AG04449 (cell line): ENCODE data around the gene BCAR1.
"Not testable (repeated sequence)": the region's sequence is repeated elsewhere in the genome, so short reads cannot be mapped to it uniquely, and the experiment has no call there.

Experiments
- CTCF ChIA-PET: fragments of 350-600 bp; formaldehyde crosslinking; extraction: SDS; loops from one replicate; lab custom pipeline; 2021; ENCODE audit warnings: antibody characterized with exemption; lab: Yijun Ruan, JAX
- POLR2A ChIA-PET: fragments of 400-600, 350-600 bp; formaldehyde crosslinking; extraction: SDS; loops from one replicate; lab custom pipeline; 2020; ENCODE audit warnings: antibody characterized with exemption, inconsistent platforms; lab: Yijun Ruan, JAX
- DNase-seq: peaks from one replicate; pipeline ENCODE4 v3.0.0-alpha.2; 2010; ENCODE audit warnings: low read depth, low spot score
- H3K4me3 ChIP-seq: 2 replicates; pipeline ENCODE4 v1.5.1; 2011; ENCODE audit warnings: low read depth, mild to moderate bottlenecking, control low read depth, low read length
- TF ChIP-seq, protein P1 (sequence below): IDR thresholded peaks from one replicate; pipeline ENCODE4 v1.5.1; 2011; ENCODE audit warnings: mild to moderate bottlenecking, moderate library complexity, low read length, control low read depth, inconsistent platforms; ENCODE audit not compliant: insufficient read depth; ENCODE audit errors: missing control alignments

BCAR1 gene

DNA sequence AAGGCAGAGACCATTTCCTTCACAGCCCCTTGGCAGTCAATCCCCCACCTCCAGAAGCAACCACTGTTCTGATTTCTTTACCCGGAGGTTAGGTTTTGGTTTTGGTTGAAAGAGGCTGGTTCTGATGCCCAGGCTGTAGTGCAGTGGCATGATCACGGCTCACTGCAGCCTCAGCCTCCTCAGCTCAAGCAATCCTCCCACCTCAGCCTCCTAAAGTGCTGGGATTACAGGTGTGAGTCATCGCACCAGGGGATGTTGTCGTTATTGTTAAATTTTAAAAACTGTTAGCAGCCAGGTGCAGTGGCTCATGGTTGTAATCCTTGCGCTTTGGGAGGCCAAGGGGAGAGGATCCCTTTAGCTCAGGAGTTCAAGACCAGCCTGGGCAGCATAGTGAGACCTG lies 41.5 kb downstream of the BCAR1 start:
- H3K4me3 ChIP-seq, result no peak overlapping the region
- DNase-seq, result no peak
- TF ChIP-seq, protein P1, sequence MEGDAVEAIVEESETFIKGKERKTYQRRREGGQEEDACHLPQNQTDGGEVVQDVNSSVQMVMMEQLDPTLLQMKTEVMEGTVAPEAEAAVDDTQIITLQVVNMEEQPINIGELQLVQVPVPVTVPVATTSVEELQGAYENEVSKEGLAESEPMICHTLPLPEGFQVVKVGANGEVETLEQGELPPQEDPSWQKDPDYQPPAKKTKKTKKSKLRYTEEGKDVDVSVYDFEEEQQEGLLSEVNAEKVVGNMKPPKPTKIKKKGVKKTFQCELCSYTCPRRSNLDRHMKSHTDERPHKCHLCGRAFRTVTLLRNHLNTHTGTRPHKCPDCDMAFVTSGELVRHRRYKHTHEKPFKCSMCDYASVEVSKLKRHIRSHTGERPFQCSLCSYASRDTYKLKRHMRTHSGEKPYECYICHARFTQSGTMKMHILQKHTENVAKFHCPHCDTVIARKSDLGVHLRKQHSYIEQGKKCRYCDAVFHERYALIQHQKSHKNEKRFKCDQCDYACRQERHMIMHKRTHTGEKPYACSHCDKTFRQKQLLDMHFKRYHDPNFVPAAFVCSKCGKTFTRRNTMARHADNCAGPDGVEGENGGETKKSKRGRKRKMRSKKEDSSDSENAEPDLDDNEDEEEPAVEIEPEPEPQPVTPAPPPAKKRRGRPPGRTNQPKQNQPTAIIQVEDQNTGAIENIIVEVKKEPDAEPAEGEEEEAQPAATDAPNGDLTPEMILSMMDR, result no peak
- CTCF ChIA-PET, result interaction anchor here (0.9 to 1.3 kb wide), 2 partner anchors 12 to 23 kb away, joined by 3 read pairs; no protein-coding TSS in a partner anchor
- POLR2A ChIA-PET, result no interaction called here

- not testable (repeated sequence) for DNase-seq, H3K4me3 ChIP-seq
- POLR2A ChIA-PET, result interaction anchor here (1.0 kb wide), 1 partner anchor 24 kb away, joined by 3 read pairs; no protein-coding TSS in a partner anchor
- CTCF ChIA-PET, result interaction anchor here (0.9 kb wide), 1 partner anchor 23 kb away, joined by 3 read pairs; no protein-coding TSS in a partner anchor
Observed at GRCh38 chr16:75209514-75209913, 41.9 kb downstream of the BCAR1 start.

DNA sequence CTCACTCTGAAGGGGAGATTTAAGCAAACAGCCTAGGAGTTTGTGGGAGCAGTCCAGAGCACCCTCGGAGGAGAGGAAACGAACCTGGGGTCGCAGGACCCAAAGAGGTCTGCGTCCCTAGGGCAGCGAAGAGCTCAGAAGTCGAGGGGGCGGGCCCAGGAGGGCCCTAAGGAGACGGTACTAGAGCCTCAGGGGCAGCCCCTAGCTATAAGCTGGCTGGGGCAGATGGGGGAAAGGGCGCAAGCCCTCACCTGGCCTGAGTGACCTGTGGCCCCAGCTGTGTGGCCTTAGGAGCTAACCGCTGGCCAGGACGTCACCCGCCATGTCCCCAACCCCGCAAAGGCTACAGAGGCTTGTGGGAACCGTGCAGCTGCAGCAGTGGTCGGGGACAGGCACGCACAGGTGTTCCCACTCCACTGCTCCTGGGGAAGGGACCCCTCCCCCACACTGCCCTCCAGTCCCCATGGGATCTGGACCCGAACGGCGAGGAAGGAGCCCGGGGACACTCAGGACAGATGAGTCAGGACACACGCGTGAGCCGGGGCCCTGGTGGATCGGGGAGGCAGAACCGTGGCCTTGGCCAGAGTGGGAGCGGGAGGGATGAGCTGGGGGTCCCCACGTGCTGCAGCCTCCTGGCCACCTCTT lies 42.4 kb downstream of the BCAR1 start:
- TF ChIP-seq, protein P1, result no peak
- POLR2A ChIA-PET, result interaction anchor here (0.6 to 1.0 kb wide), 2 partner anchors 15 to 25 kb away, joined by 3 read pairs; no protein-coding TSS in a partner anchor
- CTCF ChIA-PET, result interaction anchor here (0.9 to 1.2 kb wide), 2 partner anchors 24 to 193 kb away, joined by 3 read pairs; no protein-coding TSS in a partner anchor
- no peak overlapping the region for H3K4me3 ChIP-seq
- no peak for DNase-seq

- DNase-seq, result no peak
- ChIA-PET POLR2A (interaction anchor here (0.6 to 1.0 kb wide), 2 partner anchors 16 to 25 kb away, joined by 3 read pairs; no protein-coding TSS in a partner anchor), CTCF (interaction anchor here (1.2 kb wide), 1 partner anchor 194 kb away, joined by 3 read pairs; no protein-coding TSS in a partner anchor)
- TF ChIP-seq, protein P1, result no peak
- H3K4me3 ChIP-seq, result no peak overlapping the region
Observed at GRCh38 chr16:75208242-75208825, 43.1 kb downstream of the BCAR1 start.

GRCh38 chr16:75207831-75208230 lies 43.6 kb downstream of the BCAR1 start:
- POLR2A ChIA-PET, result interaction anchor here (2.1 kb wide), 1 partner anchor 17 kb away, joined by 11 read pairs; no protein-coding TSS in a partner anchor
- TF ChIP-seq, protein P1, result no peak
- CTCF ChIA-PET, result no interaction called here
- no peak overlapping the region for H3K4me3 ChIP-seq
- DNase-seq, result no peak

GRCh38 chr16:75206749-75207451 lies 44.5 kb downstream of the BCAR1 start, which contains the start of gene CTRB2:
TSS of gene CTRB2 (minus strand) at chr16:75207161. CDS start at chr16:75207141, 20 bp downstream.
- ChIA-PET POLR2A (interaction anchor here (0.7 to 2.1 kb wide), 2 partner anchors 18 to 147 kb away, joined by 3 to 11 read pairs; no protein-coding TSS in a partner anchor), CTCF (interaction anchor here (0.7 to 1.0 kb wide), 2 partner anchors 20 to 27 kb away, joined by 3 to 5 read pairs; no protein-coding TSS in a partner anchor)
- TF ChIP-seq, protein P1, result no peak
- DNase-seq, result no peak
- H3K4me3 ChIP-seq, result no peak within 1 kb of the TSS

GRCh38 chr16:75205961-75206748 lies 45.3 kb downstream of the BCAR1 start:
- POLR2A ChIA-PET, result interaction anchor here (2.1 kb wide), 1 partner anchor 19 kb away, joined by 11 read pairs; no protein-coding TSS in a partner anchor
- not testable (repeated sequence) for DNase-seq, H3K4me3 ChIP-seq
- CTCF ChIA-PET, result interaction anchor here (1.0 kb wide), 1 partner anchor 28 kb away, joined by 5 read pairs; no protein-coding TSS in a partner anchor

- DNase-seq, POLR2A ChIA-PET, CTCF ChIA-PET, H3K4me3 ChIP-seq: not testable (repeated sequence)
Observed at GRCh38 chr16:75205438-75205837, 46.0 kb downstream of the BCAR1 start.
